Transverse colon (tissue), 4 donors: ENCODE measurements around the gene FMNL2. TPM values are rescaled to one million over a fixed set of nuclear protein-coding genes. Genes with fewer than 3 reads are reported as not detected.
A peak's percentile ranks its signal among the peaks of the same experiment; 100 is the strongest.

ENCODE experiments used
- DNase-seq: peaks from one replicate; pipeline ENCODE4 v3.0.0-alpha.2; 2019
- H3K27ac ChIP-seq, 4 donors: fragments of 200-600 bp; sonication (generic); 2 replicates each; pipeline ENCODE4 v1.5.1; 2016 to 2018; ENCODE audit warnings: inconsistent platforms in 4 of 4
- H3K27me3 ChIP-seq: fragments of 200-600 bp; sonication (generic); 2 replicates; pipeline ENCODE4 v1.5.1; 2017; ENCODE audit warnings: inconsistent platforms
- H3K36me3 ChIP-seq, 4 donors: fragments of 200-600 bp; sonication (generic); 2 replicates each; pipeline ENCODE4 v1.5.1; 2017 to 2019; ENCODE audit warnings: inconsistent platforms in 4 of 4
- H3K4me1 ChIP-seq, 4 donors: fragments of 200-600 bp; sonication (generic); 2 replicates each; pipeline ENCODE4 v1.5.1; 2017 to 2020; ENCODE audit warnings: inconsistent platforms in 4 of 4
- H3K4me3 ChIP-seq, 4 donors: fragments of 200-600 bp; sonication (generic); 1 replicate in 1 of 4; 2 replicates in 3 of 4; pipeline versions ENCODE4 v1.5.1 to v1.6.1; 2017 to 2019; ENCODE audit warnings: inconsistent platforms in 4 of 4
- H3K9me3 ChIP-seq, 2 donors: fragments of 200-600 bp; sonication (generic); 2 replicates each; pipeline ENCODE4 v1.5.1; 2017 to 2019; ENCODE audit warnings: inconsistent platforms in 2 of 2
- EP300 ChIP-seq: sonication (generic); formaldehyde crosslinking; IDR thresholded peaks from one replicate; pipeline ENCODE4 v1.6.1; 2017; ENCODE audit warnings: antibody characterized with exemption, low read depth
- POLR2A ChIP-seq: fragments of 450-650 bp; IDR thresholded peaks from one replicate; pipeline ENCODE4 v1.6.1; 2016; ENCODE audit warnings: antibody characterized with exemption, mild to moderate bottlenecking, moderate library complexity
- POLR2AphosphoS5 ChIP-seq, 3 donors: sonication (generic); formaldehyde crosslinking; IDR thresholded peaks; one replicate each; pipeline ENCODE4 v1.6.1; 2016; ENCODE audit warnings: antibody characterized with exemption in 3 of 3
- WGBS, 2 donors: methylation state at CpG; one replicate each; pipeline ENCODE4 v1.1.5; 2018; ENCODE audit warnings: low coverage in 1 of 2; 5-methylcytosine and 5-hydroxymethylcytosine counted together
- in situ Hi-C, 4 donors: fragments of 200-750 bp; cut with MboI; loops; one replicate each; pipeline versions ENCODE4 v1.15.0 to v1.15.1; 2017; ENCODE audit warnings: low sequenced_read_pairs in 3 of 4, low pct_ligation_motif_present in 1 of 4, low pct_unique_long_range_greater_than_20kb in 1 of 4
- intact Hi-C: fragments of 100-400 bp; cut with DNase I; formaldehyde crosslinking; loops from one replicate; pipeline ENCODE4 v1.15.1; 2023; ENCODE audit warnings: low total_unique reads
- total RNA-seq, 4 donors: library from RNA; depleted of rRNA; stranded (reverse); fragments of >200 nt; gene quantifications; one replicate each; pipeline ENCODE4 v1.1.0, GENCODE V29; 2016
- TF ChIP-seq, protein P1 (sequence below), 5 experiments: fragments of 200-600 bp in 3 of 5; fragments of 450-650 bp in 2 of 5; sonication (generic) in 3 of 5; IDR thresholded peaks; 1 replicate in 2 of 5; 2 replicates in 3 of 5; pipeline ENCODE4 v1.5.1; 2016 to 2017; ENCODE audit warnings: antibody characterized with exemption in 5 of 5, inconsistent platforms in 3 of 5, mild to moderate bottlenecking in 2 of 5, moderate library complexity in 1 of 5

The FMNL2 gene
- total RNA-seq, 4 donors from 2014 or later: 9.2 to 31.4 (median 23.9) TPM

DNA sequence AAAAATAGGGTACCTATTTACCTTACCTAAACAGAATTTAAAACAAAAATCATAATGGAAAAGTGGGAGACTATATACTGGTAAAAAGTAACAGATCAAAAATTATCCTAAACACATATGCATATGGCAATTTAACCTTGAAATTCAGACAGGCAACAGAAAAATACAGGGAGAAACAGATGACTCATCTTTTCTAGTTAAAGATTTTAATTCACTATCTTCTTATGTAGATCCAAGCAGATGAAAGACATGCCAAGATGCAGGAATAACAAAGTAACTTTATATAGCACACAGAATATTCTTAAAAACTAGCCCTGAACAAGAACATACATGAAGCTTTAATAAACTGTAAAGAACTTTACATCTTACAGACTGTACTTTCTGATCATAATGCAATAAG, 351.3 kb downstream of the FMNL2 start:
- in situ Hi-C loops: loop anchor here in 1 of 4 donors (25.0 kb wide), 1 partner anchor 1224 kb away; no protein-coding TSS in a partner anchor
- intact Hi-C loops: no loop called here
- H3K27ac ChIP-seq: no peak overlapping the region

DNA sequence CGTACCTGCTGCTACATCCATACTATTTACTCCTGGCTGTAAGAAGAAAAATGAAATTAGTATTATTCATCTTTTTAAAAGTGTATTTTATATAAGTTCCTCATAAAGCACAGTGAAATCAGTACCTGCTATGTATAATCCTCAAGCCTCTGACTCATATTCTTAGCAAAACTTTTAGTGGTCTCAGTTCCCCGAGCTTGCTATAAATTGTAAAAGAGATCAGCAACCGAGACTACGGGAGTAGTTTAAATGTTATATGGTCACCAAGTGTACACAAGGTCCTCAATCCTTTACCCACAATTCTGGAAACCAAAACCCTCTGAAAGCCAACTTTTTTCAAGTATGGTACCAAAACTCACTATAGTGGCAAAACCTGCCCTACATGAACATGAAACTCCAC, 358.1 kb downstream of the FMNL2 start:
- H3K4me3 ChIP-seq: no peak overlapping the region
- DNase-seq: no peak
- no peaks in the 10 kb centered on the region for H3K9me3 ChIP-seq
- intact Hi-C loops (no loop called here), in situ Hi-C loops (loop anchor here in 1 of 4 donors (25.0 kb wide), 1 partner anchor 1231 kb away; no protein-coding TSS in a partner anchor)
- H3K36me3 ChIP-seq: peaks cover 0 to 10% (median 3%) of the 10 kb centered on the region in 4 donors
- TF ChIP-seq POLR2AphosphoS5 (IDR thresholded peaks at IDR 0.05) (no peak), EP300 (no peak), POLR2A (no peak)
- TF ChIP-seq, protein P1, sequence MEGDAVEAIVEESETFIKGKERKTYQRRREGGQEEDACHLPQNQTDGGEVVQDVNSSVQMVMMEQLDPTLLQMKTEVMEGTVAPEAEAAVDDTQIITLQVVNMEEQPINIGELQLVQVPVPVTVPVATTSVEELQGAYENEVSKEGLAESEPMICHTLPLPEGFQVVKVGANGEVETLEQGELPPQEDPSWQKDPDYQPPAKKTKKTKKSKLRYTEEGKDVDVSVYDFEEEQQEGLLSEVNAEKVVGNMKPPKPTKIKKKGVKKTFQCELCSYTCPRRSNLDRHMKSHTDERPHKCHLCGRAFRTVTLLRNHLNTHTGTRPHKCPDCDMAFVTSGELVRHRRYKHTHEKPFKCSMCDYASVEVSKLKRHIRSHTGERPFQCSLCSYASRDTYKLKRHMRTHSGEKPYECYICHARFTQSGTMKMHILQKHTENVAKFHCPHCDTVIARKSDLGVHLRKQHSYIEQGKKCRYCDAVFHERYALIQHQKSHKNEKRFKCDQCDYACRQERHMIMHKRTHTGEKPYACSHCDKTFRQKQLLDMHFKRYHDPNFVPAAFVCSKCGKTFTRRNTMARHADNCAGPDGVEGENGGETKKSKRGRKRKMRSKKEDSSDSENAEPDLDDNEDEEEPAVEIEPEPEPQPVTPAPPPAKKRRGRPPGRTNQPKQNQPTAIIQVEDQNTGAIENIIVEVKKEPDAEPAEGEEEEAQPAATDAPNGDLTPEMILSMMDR (IDR thresholded peaks at IDR 0.05): no peak
- H3K4me1 ChIP-seq: peaks cover 0 to 17% (median 10%) of the 10 kb centered on the region in 4 donors
- H3K27me3 ChIP-seq: no peaks in the 10 kb centered on the region
- no peak overlapping the region for H3K27ac ChIP-seq
- WGBS, 2 donors: 72 to 83% methylated on average over 4 of the region's 4 CpGs

More for the DNA sequence above, 351.3 kb downstream of the FMNL2 start:
- no peaks in the 10 kb centered on the region for H3K9me3 ChIP-seq
- no peak overlapping the region for H3K4me3 ChIP-seq
- DNase-seq: no peak
- peaks cover 0 to 5% (median 0%) of the 10 kb centered on the region in 4 donors for H3K36me3 ChIP-seq
- no peaks in the 10 kb centered on the region for H3K27me3 ChIP-seq
- TF ChIP-seq, protein P1 (IDR thresholded peaks at IDR 0.05): no peak
- TF ChIP-seq POLR2AphosphoS5 (IDR thresholded peaks at IDR 0.05): no peak
- TF ChIP-seq POLR2A: no peak
- no peak for TF ChIP-seq EP300
- no peaks in the 10 kb centered on the region for H3K4me1 ChIP-seq

DNA sequence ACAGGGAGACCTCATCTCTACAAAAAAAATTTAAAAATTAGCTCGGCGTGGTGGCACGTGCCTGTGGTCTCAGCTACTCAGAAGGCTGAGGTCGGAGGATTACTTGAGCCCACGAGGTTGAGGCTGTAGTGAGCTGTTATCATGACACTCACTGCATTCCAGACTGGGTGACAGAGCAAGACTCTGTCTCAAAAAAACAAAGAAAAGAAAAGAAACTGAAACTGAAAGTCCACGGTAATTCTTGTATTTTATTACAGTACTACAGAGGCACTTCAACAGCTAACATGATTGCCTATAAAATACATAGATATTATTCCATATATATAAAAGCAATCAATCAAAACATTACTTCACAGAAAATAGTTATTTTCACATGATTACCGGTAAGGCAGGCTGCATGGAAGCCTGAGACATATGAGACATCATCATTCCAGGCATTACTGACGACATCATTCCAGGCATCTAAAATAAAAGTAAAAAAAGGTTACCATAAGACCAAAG, 359.2 kb downstream of the FMNL2 start:
- Histone ChIP-seq H3K36me3 (peaks cover 0 to 10% (median 3%) of the 10 kb centered on the region in 4 donors), H3K9me3 (no peaks in the 10 kb centered on the region), H3K27ac (peak overlapping the region; percentile 11 to 56 (median 29)), H3K4me3 (peak overlapping the region in 3 of 4 donors; percentile 10 to 15 (median 14)), H3K27me3 (no peaks in the 10 kb centered on the region), H3K4me1 (peaks cover 0 to 17% (median 10%) of the 10 kb centered on the region in 4 donors)
- no peak for TF ChIP-seq POLR2A
- TF ChIP-seq, protein P1 (IDR thresholded peaks at IDR 0.05): no peak
- TF ChIP-seq POLR2AphosphoS5 (IDR thresholded peaks at IDR 0.05): no peak
- no peak for TF ChIP-seq EP300
- DNase-seq: no peak
- intact Hi-C loops: no loop called here
- WGBS, 2 donors: 22 to 28% methylated on average over 5 to 8 of the region's 8 CpGs
- in situ Hi-C loops: loop anchor here in 1 of 4 donors (25.0 kb wide), 1 partner anchor 1232 kb away; no protein-coding TSS in a partner anchor

DNA sequence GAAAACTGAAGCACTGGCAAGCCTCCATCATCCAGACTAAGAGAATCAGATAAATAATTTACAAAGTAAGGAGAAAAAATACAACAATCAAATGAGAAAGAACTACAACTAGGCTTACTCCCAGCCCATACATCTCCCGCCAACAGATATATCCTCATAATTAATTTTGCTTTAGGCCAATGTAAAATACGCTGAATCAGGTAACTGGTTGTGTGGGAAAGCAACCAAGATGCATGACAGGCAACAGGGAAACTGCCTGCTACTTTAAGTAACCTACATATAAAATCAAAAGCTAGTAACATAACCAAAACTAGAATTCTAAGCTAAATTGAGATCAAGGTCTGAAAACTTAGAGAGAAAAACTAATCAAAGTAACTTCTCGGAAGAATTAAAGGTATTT, 360.8 kb downstream of the FMNL2 start:
- intact Hi-C loops (no loop called here), in situ Hi-C loops (loop anchor here in 1 of 4 donors (25.0 kb wide), 1 partner anchor 1233 kb away; no protein-coding TSS in a partner anchor)
- H3K36me3 ChIP-seq: peaks cover 0 to 8% (median 3%) of the 10 kb centered on the region in 4 donors
- peaks cover 0 to 17% (median 10%) of the 10 kb centered on the region in 4 donors for H3K4me1 ChIP-seq
- H3K27ac ChIP-seq: no peak overlapping the region
- no peaks in the 10 kb centered on the region for H3K9me3 ChIP-seq
- H3K4me3 ChIP-seq: no peak overlapping the region
- WGBS, 2 donors: 96 to 97% methylated on average over 3 of the region's 3 CpGs
- no peak for DNase-seq
- TF ChIP-seq, protein P1 (IDR thresholded peaks at IDR 0.05): no peak
- no peak for TF ChIP-seq EP300
- no peak for TF ChIP-seq POLR2A
- TF ChIP-seq POLR2AphosphoS5 (IDR thresholded peaks at IDR 0.05): no peak
- no peaks in the 10 kb centered on the region for H3K27me3 ChIP-seq
